T47D (cell line): ENCODE results near the gene FMOD.
A peak's percentile ranks its signal among the peaks of the same experiment; 100 is the strongest.

ENCODE experiments used
- DNase-seq, 2 experiments: peaks; one replicate each; pipeline versions ENCODE4 v3.0.0 to v3.0.0-alpha.2; 2011 to 2012; ENCODE audit warnings: low read depth in 1 of 2, low spot score in 1 of 2
- JUND ChIP-seq: IDR thresholded peaks from 2 replicates; pipeline ENCODE4 v1.6.1; 2012; ENCODE audit warnings: low read depth
- in situ Hi-C: cut with HindIII; loops from 2 replicates; pipeline ENCODE4 v1.10.0; 2016; ENCODE audit warnings: low sequenced_read_pairs, low pct_unique_long_range_greater_than_20kb

Gene FMOD

GRCh38 chr1:203351037-203351625 lies at the start of gene FMOD:
TSS of gene FMOD (minus strand) at chr1:203351122. CDS start at chr1:203348270, 2,852 bp downstream.
- TF ChIP-seq JUND, result no peak
- DNase-seq, result peak in 1 of 2 experiments; percentile 30
- in situ Hi-C loops, result no loop called here

- DNase-seq, result no peak
- in situ Hi-C loops, result no loop called here
- no peak for TF ChIP-seq JUND
These were observed 45.8 kb upstream of the FMOD start for GRCh38 chr1:203396595-203397194.

GRCh38 chr1:203395751-203396150 lies 44.8 kb upstream of the FMOD start:
- in situ Hi-C loops, result no loop called here
- TF ChIP-seq JUND, result no peak
- DNase-seq, result no peak

GRCh38 chr1:203390298-203390697 lies 39.4 kb upstream of the FMOD start:
- in situ Hi-C loops, result no loop called here
- no peak for DNase-seq
- TF ChIP-seq JUND, result no peak

GRCh38 chr1:203388683-203389082 lies 37.8 kb upstream of the FMOD start:
- TF ChIP-seq JUND, result no peak
- in situ Hi-C loops, result no loop called here
- no peak for DNase-seq

- in situ Hi-C loops, result no loop called here
- DNase-seq, result no peak
- no peak for TF ChIP-seq JUND
These were observed 31.1 kb upstream of the FMOD start for GRCh38 chr1:203382026-203382425.

GRCh38 chr1:203381151-203381751 lies 30.3 kb upstream of the FMOD start:
- in situ Hi-C loops, result no loop called here
- no peak for TF ChIP-seq JUND
- DNase-seq, result no peak

- TF ChIP-seq JUND, result no peak
- no peak for DNase-seq
- in situ Hi-C loops, result no loop called here
These were observed 29.7 kb upstream of the FMOD start for GRCh38 chr1:203380420-203381150.

GRCh38 chr1:203379825-203380224 lies 28.9 kb upstream of the FMOD start:
- TF ChIP-seq JUND, result no peak
- in situ Hi-C loops, result no loop called here
- DNase-seq, result peak in 1 of 2 experiments; percentile 42

GRCh38 chr1:203378556-203379245 lies 27.8 kb upstream of the FMOD start:
- in situ Hi-C loops, result no loop called here
- TF ChIP-seq JUND, result no peak

GRCh38 chr1:203373991-203374390 lies 23.1 kb upstream of the FMOD start:
- in situ Hi-C loops, result no loop called here
- DNase-seq, result no peak
- TF ChIP-seq JUND, result no peak

More at GRCh38 chr1:203378556-203379245, 27.8 kb upstream of the FMOD start:
- DNase-seq, result no peak

- no peak for TF ChIP-seq JUND
- no peak for DNase-seq
- in situ Hi-C loops, result no loop called here
These were observed 22.1 kb upstream of the FMOD start for GRCh38 chr1:203373002-203373401.
